CMK (cell line): Measurements from ENCODE around the gene FGF22.

Experiments used
- DNase-seq: peaks from one replicate; pipeline ENCODE4 v3.0.0-alpha.2; 2010; ENCODE audit warnings: low read depth

FGF22 gene

DNA sequence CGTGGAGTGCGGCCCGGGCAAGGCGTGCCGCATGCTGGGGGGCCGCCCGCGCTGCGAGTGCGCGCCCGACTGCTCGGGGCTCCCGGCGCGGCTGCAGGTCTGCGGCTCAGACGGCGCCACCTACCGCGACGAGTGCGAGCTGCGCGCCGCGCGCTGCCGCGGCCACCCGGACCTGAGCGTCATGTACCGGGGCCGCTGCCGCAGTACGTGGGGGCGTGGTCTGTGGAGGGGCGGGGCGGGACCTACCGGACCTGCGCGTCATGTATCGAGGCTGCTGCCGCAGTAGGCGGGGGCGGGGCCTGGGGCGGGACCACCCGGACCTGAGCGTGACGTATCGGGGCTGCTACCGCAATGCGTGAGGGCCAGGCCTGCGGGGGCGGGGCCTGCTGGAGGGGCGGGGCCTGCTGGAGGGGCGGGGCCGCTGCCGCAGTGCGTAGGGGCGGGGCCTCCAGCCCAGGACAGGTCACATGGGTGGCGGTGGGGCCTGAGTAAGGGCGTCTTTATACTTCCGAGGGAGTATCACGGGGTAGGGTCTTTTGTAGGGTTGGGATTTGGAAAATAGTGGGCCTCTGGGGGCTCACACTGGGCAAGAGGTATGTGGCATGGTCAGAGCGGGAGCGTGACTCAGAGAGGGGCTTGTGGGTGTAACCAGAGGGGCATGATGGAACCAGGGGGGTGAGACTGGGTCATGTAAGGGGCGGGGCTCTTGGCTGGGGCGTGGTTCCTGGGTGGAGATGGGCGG lies 40.8 kb downstream of the FGF22 start:
- DNase-seq, result peak; percentile 98

DNA sequence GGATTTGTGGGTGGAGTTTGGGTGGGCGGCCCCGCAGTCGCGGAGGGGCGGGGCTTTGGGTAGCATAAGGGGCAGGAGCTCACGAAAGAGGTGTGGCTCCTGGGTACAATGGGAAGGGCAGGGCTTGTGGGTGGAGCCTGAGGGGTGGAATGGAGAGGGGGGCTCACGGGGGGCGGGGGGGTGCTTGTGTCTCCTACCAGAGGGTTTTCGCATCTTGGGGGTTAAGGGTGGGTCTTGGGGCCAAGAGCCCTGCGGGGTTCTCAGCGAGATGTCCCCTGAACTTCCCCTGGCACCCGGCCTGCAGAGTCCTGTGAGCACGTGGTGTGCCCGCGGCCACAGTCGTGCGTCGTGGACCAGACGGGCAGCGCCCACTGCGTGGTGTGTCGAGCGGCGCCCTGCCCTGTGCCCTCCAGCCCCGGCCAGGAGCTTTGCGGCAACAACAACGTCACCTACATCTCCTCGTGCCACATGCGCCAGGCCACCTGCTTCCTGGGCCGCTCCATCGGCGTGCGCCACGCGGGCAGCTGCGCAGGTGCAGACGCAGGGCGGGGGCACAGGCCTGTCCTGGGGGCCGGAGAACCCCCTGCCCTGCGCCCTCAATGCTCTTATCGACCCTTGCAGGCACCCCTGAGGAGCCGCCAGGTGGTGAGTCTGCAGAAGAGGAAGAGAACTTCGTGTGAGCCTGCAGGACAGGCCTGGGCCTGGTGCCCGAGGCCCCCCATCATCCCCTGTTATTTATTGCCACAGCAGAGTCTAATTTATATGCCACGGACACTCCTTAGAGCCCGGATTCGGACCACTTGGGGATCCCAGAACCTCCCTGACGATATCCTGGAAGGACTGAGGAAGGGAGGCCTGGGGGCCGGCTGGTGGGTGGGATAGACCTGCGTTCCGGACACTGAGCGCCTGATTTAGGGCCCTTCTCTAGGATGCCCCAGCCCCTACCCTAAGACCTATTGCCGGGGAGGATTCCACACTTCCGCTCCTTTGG lies 41.6 kb downstream of the FGF22 start:
- DNase-seq, result peak; percentile 91

DNA sequence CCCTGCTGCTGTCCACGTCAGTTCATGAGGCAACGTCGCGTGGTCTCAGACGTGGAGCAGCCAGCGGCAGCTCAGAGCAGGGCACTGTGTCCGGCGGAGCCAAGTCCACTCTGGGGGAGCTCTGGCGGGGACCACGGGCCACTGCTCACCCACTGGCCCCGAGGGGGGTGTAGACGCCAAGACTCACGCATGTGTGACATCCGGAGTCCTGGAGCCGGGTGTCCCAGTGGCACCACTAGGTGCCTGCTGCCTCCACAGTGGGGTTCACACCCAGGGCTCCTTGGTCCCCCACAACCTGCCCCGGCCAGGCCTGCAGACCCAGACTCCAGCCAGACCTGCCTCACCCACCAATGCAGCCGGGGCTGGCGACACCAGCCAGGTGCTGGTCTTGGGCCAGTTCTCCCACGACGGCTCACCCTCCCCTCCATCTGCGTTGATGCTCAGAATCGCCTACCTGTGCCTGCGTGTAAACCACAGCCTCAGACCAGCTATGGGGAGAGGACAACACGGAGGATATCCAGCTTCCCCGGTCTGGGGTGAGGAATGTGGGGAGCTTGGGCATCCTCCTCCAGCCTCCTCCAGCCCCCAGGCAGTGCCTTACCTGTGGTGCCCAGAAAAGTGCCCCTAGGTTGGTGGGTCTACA lies 43.1 kb downstream of the FGF22 start:
- DNase-seq, result no peak

DNA sequence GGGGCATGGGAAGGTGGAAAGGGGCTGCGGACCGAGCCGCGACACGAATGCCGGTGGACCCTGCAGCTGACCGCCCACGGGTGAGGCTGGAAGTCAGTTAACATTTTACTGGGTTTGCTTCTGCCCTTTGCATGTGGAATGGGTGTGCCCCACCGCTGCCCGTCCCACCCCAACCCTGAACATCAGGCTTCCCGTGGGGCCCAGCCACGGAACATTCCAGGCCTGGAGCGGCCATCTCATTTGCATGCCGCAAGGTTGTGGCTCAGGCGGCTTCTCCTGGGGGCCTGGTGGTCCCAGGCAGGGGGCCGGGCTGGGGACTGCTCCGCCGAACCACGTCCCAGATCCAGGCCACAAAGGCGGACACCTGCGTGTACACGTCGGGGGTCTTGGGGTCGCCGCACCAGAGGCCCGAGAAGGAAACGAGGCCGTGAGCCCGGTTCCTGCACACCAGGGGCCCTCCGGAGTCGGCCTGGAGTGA lies 45.8 kb downstream of the FGF22 start:
- DNase-seq, result no peak

- DNase-seq, result no peak
Measured at GRCh38 chr19:686589-687297, 47.1 kb downstream of the FGF22 start.

- DNase-seq, result no peak
Measured at GRCh38 chr19:687569-688166, 48.0 kb downstream of the FGF22 start.

GRCh38 chr19:688214-688613 lies 48.5 kb downstream of the FGF22 start:
- DNase-seq, result no peak

GRCh38 chr19:688992-689391 lies 49.3 kb downstream of the FGF22 start:
- no peak for DNase-seq

DNA sequence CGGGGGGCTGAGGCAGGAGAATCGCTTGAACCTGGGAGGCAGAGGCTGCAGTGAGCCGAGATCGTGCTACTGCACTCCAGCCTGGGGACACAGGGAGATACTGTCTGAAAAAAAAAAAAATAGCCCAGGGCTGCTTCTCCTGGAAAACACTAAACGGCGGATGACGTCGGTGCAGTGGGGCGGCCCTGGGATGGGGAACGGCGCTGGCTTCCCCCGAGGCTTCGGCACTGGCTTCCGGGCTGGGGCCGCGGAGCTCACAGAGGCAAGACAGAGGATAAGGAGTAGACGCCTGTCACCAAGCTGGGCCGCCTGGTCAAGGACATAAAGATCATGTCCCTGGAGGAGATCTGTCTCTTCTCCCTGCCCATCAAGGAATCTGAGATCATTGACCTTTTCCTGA lies 50.5 kb downstream of the FGF22 start:
- no peak for DNase-seq
